RWPE1 (cell line): Measurements from ENCODE around the gene ADAMTS6.

Experiments used
- CTCF ChIA-PET: fragments of 350-600 bp; sonication (Branson Sonifier 250); formaldehyde crosslinking; extraction: SDS; loops from one replicate; lab custom pipeline; 2021; lab: Yijun Ruan, JAX
- POLR2A ChIA-PET: fragments of 400-600 bp; formaldehyde crosslinking; extraction: SDS; loops from one replicate; lab custom pipeline; 2020; ENCODE audit warnings: antibody characterized with exemption; ENCODE audit not compliant: low non-redundant PET; lab: Yijun Ruan, JAX
- DNase-seq: peaks from one replicate; pipeline ENCODE4 v3.0.0; 2012; ENCODE audit warnings: low spot score
- H3K27ac ChIP-seq: fragments of 450-650 bp; 2 replicates; pipeline ENCODE4 v1.5.1; 2017
- TF ChIP-seq, protein P1 (sequence below): fragments of 450-650 bp; conservative IDR thresholded peaks from 2 replicates; pipeline ENCODE4 v1.5.1; 2017; ENCODE audit warnings: low read depth, mild to moderate bottlenecking

Gene ADAMTS6

GRCh38 chr5:65262649-65263059, 219.1 kb downstream of the ADAMTS6 start:
- DNase-seq, result no peak
- no peak overlapping the region for H3K27ac ChIP-seq
- POLR2A ChIA-PET, result no interaction called here
- TF ChIP-seq, protein P1, sequence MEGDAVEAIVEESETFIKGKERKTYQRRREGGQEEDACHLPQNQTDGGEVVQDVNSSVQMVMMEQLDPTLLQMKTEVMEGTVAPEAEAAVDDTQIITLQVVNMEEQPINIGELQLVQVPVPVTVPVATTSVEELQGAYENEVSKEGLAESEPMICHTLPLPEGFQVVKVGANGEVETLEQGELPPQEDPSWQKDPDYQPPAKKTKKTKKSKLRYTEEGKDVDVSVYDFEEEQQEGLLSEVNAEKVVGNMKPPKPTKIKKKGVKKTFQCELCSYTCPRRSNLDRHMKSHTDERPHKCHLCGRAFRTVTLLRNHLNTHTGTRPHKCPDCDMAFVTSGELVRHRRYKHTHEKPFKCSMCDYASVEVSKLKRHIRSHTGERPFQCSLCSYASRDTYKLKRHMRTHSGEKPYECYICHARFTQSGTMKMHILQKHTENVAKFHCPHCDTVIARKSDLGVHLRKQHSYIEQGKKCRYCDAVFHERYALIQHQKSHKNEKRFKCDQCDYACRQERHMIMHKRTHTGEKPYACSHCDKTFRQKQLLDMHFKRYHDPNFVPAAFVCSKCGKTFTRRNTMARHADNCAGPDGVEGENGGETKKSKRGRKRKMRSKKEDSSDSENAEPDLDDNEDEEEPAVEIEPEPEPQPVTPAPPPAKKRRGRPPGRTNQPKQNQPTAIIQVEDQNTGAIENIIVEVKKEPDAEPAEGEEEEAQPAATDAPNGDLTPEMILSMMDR, result no peak
- CTCF ChIA-PET, result no interaction called here

GRCh38 chr5:65262096-65262495, 219.6 kb downstream of the ADAMTS6 start:
- ChIA-PET CTCF (interaction anchor here (0.7 kb wide), 1 partner anchor 232 kb away, joined by 3 read pairs; no protein-coding TSS in a partner anchor), POLR2A (no interaction called here)
- TF ChIP-seq, protein P1, result no peak
- H3K27ac ChIP-seq, result no peak overlapping the region
- no peak for DNase-seq

GRCh38 chr5:65261499-65261898, 220.2 kb downstream of the ADAMTS6 start:
- CTCF ChIA-PET, result no interaction called here

DNA sequence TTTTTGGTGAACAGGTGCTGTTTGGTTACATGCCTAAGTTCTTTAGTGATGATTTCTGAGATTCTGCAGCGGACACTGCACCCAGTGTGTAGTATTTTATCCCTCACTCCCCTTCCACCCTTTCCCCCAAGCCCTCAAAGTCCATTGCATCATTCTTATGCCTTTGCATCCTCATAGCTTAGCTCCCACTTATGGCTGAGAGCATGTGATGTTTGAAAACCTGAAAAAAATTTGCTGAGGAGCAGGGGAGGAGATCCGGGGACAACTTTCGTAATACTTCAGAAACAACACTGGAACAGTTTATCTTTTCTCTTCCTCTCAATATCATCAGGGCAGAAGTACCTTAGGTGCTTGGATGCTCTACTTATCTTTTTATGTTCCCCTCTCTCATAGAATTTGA, 226.4 kb downstream of the ADAMTS6 start:
- ChIA-PET CTCF (interaction anchor here (0.6 kb wide), 1 partner anchor 296 kb away, joined by 3 read pairs; no protein-coding TSS in a partner anchor), POLR2A (no interaction called here)
- H3K27ac ChIP-seq, result no peak overlapping the region
- no peak for DNase-seq
- TF ChIP-seq, protein P1, result no peak

More at GRCh38 chr5:65261499-65261898, 220.2 kb downstream of the ADAMTS6 start:
- POLR2A ChIA-PET, result no interaction called here
- H3K27ac ChIP-seq, result no peak overlapping the region
- TF ChIP-seq, protein P1, result no peak
- no peak for DNase-seq

- DNase-seq, result no peak
- TF ChIP-seq, protein P1, result no peak
- ChIA-PET POLR2A (no interaction called here), CTCF (interaction anchor here (0.6 kb wide), 1 partner anchor 9 kb away, joined by 3 read pairs; no protein-coding TSS in a partner anchor)
- no peak overlapping the region for H3K27ac ChIP-seq
Measured at GRCh38 chr5:65252977-65253376, 228.7 kb downstream of the ADAMTS6 start.

GRCh38 chr5:65248896-65249295, 232.8 kb downstream of the ADAMTS6 start:
- TF ChIP-seq, protein P1, result no peak
- H3K27ac ChIP-seq, result no peak overlapping the region
- no peak for DNase-seq
- ChIA-PET CTCF (no interaction called here), POLR2A (no interaction called here)
